GM12878 (cell line): ENCODE results near the gene ATOH7. TPM values are rescaled to one million over a fixed set of nuclear protein-coding genes. Genes with fewer than 3 reads are reported as not detected.

Experiments
- ATAC-seq: fragments of 200-7000 bp; cut with Tn5 transposase; 3 replicates; pipeline ENCODE4 v1.9.1; 2020; ENCODE audit warnings: mild to moderate bottlenecking, moderate library complexity
- BruUV-seq: library from RNA; stranded (reverse); fragments of 400-500 nt; replicated peaks from 2 replicates; lab custom pipeline; 2021; lab: Mats Ljungman, UMichigan
- CTCF ChIA-PET: fragments of 300-600 bp; sonication (Branson Sonifier 250); formaldehyde crosslinking; extraction: SDS; loops from one replicate; lab custom pipeline; 2021; ENCODE audit warnings: inconsistent platforms; lab: Yijun Ruan, JAX
- POLR2A ChIA-PET: fragments of 350-600 bp; formaldehyde crosslinking; extraction: SDS; loops from one replicate; lab custom pipeline; 2021; ENCODE audit warnings: inconsistent platforms; lab: Charles Lee
- RAD21 ChIA-PET: fragments of 300-600 bp; sonication (Branson Sonifier 250); formaldehyde crosslinking; loops from one replicate; lab custom pipeline; 2023; ENCODE audit warnings: antibody characterized with exemption; ENCODE audit not compliant: unreplicated experiment; lab: Charles Lee
- SMC1A ChIA-PET: fragments of 300-600 bp; sonication (Branson Sonifier 250); formaldehyde crosslinking; loops from one replicate; lab custom pipeline; 2023; ENCODE audit not compliant: unreplicated experiment, uncharacterized antibody; lab: Charles Lee
- DNase-seq: peaks from one replicate; pipeline ENCODE4 v3.0.0-alpha.2; 2011; ENCODE audit warnings: low read depth, low spot score
- FAIRE-seq: peaks from 3 replicates; lab custom pipeline; 2011; peaks lifted over from hg19 to GRCh38; lab: Jason Lieb, UNC
- H2AFZ ChIP-seq: 2 replicates; pipeline ENCODE4 v1.6.0; 2011; ENCODE audit warnings: low read depth, low read length, control low read depth; ENCODE audit not compliant: control insufficient read depth
- H3K27ac ChIP-seq: 2 replicates; pipeline ENCODE4 v1.5.1; 2011; ENCODE audit warnings: control low read depth; ENCODE audit not compliant: control insufficient read depth, insufficient read depth
- H3K27me3 ChIP-seq, 2 experiments: replicated peaks in 1 of 2; 2 replicates each; pipeline versions ENCODE4 v1.6.0 to v1.6.1; 2011; ENCODE audit warnings: low read length in 1 of 2; ENCODE audit not compliant: control insufficient read depth in 2 of 2, insufficient read depth in 2 of 2
- H3K36me3 ChIP-seq, 2 experiments: 2 replicates each; pipeline ENCODE4 v1.5.1; 2011; ENCODE audit warnings: low read length in 1 of 2; ENCODE audit not compliant: control insufficient read depth in 2 of 2, insufficient read depth in 2 of 2
- H3K4me1 ChIP-seq: 2 replicates; pipeline ENCODE4 v1.6.1; 2011; ENCODE audit warnings: mild to moderate bottlenecking, low read length, moderate library complexity, mixed read lengths; ENCODE audit not compliant: control insufficient read depth, insufficient read depth
- H3K4me2 ChIP-seq: 2 replicates; pipeline ENCODE4 v1.6.0; 2011; ENCODE audit warnings: control low read depth; ENCODE audit not compliant: control insufficient read depth, insufficient read depth
- H3K4me3 ChIP-seq: fragments of 200-600 bp; sonication (generic); 2 replicates; pipeline ENCODE4 v1.5.1; 2016
- H3K79me2 ChIP-seq: 2 replicates; pipeline ENCODE4 v1.6.0; 2011; ENCODE audit warnings: low read length; ENCODE audit not compliant: control insufficient read depth, insufficient read depth
- H3K9ac ChIP-seq: 2 replicates; pipeline ENCODE4 v1.8.0; 2011; ENCODE audit warnings: low read length, control low read depth, mixed read lengths; ENCODE audit not compliant: control insufficient read depth, insufficient read depth
- H3K9me3 ChIP-seq: replicated peaks from 3 replicates; pipeline ENCODE4 v1.5.1; 2011; ENCODE audit warnings: mild to moderate bottlenecking, low read length; ENCODE audit not compliant: control insufficient read depth, insufficient read depth
- H4K20me1 ChIP-seq: 2 replicates; pipeline ENCODE4 v1.6.0; 2011; ENCODE audit not compliant: control insufficient read depth, insufficient read depth
- BHLHE40 ChIP-seq, 2 experiments: fragments of 450-650 bp in 1 of 2; IDR thresholded peaks; 2 replicates each; pipeline ENCODE4 v1.6.1; 2011 to 2017; ENCODE audit warnings: low read depth in 2 of 2, borderline replicate concordance in 1 of 2, improper control_type of control experiment in 1 of 2, low read length in 1 of 2, mild to moderate bottlenecking in 1 of 2
- CREM ChIP-seq: IDR thresholded peaks from 2 replicates; pipeline ENCODE4 v1.6.1; 2014; ENCODE audit warnings: antibody characterized with exemption, low read depth
- MTA2 ChIP-seq: fragments of 450-650 bp; IDR thresholded peaks from 2 replicates; pipeline ENCODE4 v1.6.1; 2016; ENCODE audit warnings: low read depth, mild to moderate bottlenecking, moderate library complexity
- POLR2AphosphoS5 ChIP-seq: IDR thresholded peaks from 2 replicates; pipeline ENCODE4 v1.6.1; 2011; ENCODE audit warnings: mild to moderate bottlenecking, low read length, inconsistent platforms
- ZNF592 ChIP-seq: fragments of 450-650 bp; IDR thresholded peaks from 2 replicates; pipeline ENCODE4 v1.6.1; 2017; ENCODE audit warnings: mild to moderate bottlenecking, moderate library complexity
- WGBS: methylation state at CpG from one replicate; pipeline ENCODE4 v1.1.6; 2016; ENCODE audit warnings: low lambda C conversion rate; ENCODE audit not compliant: insufficient replicate concordance, insufficient coverage; ENCODE audit errors: missing lambda C conversion rate; 5-methylcytosine and 5-hydroxymethylcytosine counted together
- in situ Hi-C: fragments of 300-500 bp; cut with MboI; formaldehyde crosslinking; loops from 9 replicates; pipeline ENCODE4 v1.14.3; 2018; ENCODE audit warnings: mixed read lengths
- intact Hi-C: fragments of 100-400 bp; cut with micrococcal nuclease; formaldehyde crosslinking; loops from one replicate; pipeline ENCODE4 v1.14.2; 2022; ENCODE audit not compliant: unreplicated experiment
- polyA plus RNA-seq, 11 experiments: library from polyadenylated mRNA; depleted of rRNA in 4 of 11; unstranded in 6 of 11; stranded (reverse) in 5 of 11; fragments of >200 nt; fragmentation: Nextera tagmentation in 4 of 11; fragmentation: Illumina TruSeq in 1 of 11; extraction: Ambion mirVana in 4 of 11; extraction: Trizol in 1 of 11; gene quantifications; 1 replicate in 1 of 11; 2 replicates in 10 of 11; pipeline versions ENCODE4 v1.2.1 to v1.2.3, GENCODE V29; 2011 to 2016; ENCODE audit warnings: inconsistent platforms in 2 of 11, missing spikeins in 2 of 11, low read depth in 1 of 11
- total RNA-seq, 4 experiments: library from RNA; depleted of rRNA in 3 of 4; stranded (reverse); fragments of >200 nt in 3 of 4; fragmentation: Illumina TruSeq in 1 of 4; extraction: Trizol in 1 of 4; gene quantifications; 2 replicates each; pipeline versions ENCODE4 v1.2.1 to v1.2.3, GENCODE V29; 2013 to 2021

ATOH7 gene
- total and polyA plus RNA-seq, 10 of the 15 experiments (the other 5 are each of a cell fraction or from before 2014, with no cell fraction given): not detected

DNA sequence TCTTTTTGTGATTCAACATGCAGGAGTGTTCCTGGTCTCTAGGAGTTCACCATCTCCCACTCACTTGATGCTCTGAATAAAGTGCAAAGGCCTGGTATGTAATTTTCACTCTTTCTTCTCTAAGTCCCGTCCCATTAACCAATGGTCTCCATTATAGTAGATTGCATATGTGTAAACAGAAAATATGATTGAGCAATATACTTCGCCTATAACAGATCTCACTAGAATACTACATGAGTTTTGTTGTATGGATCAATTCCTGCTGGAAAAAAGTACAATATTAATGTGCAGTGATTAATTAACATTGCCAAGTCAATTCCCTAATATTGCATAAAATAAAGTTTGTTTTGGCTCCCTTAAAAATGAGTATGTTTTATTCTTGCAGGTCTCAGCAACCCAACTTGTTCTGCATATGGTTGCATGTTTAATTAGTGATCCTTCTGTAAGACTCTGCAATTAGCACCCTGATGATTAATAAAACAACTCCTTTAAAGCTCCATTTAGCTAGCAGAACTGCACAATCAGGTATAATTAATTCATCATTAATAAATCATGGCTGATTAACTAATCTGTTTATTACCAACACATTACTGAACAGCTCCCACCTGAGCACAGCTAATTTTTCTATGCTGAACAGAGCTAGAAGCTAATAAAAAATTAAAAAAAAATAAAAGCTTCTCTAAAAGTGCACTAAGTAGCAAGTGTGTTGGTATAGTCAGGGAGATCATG, 37.8 kb upstream of the ATOH7 start:
- H3K4me2 ChIP-seq: no peak overlapping the region
- TF ChIP-seq CREM: no peak
- H4K20me1 ChIP-seq: no peaks in the 10 kb centered on the region
- H3K4me1 ChIP-seq: no peaks in the 10 kb centered on the region
- ChIA-PET POLR2A (no interaction called here), RAD21 (no interaction called here), SMC1A (no interaction called here), CTCF (interaction anchor here (2.2 to 2.3 kb wide), 2 partner anchors 32 to 56 kb away, joined by 5 read pairs; no protein-coding TSS in a partner anchor)
- H2AFZ ChIP-seq: no peak overlapping the region
- H3K9me3 ChIP-seq: no peaks in the 10 kb centered on the region
- no peaks in the 10 kb centered on the region for H3K36me3 ChIP-seq
- in situ Hi-C loops (no loop called here), intact Hi-C loops (no loop called here)
- DNase-seq (no peak), FAIRE-seq (no peak), ATAC-seq (no peak)
- BruUV-seq: no TSS peak
- 2% methylated on average over 2 of the region's 2 CpGs for WGBS
- no peak overlapping the region for H3K4me3 ChIP-seq
- H3K27me3 ChIP-seq: no peaks in the 10 kb centered on the region
- no peak overlapping the region for H3K27ac ChIP-seq
- no peak overlapping the region for H3K9ac ChIP-seq
- H3K79me2 ChIP-seq: no peaks in the 10 kb centered on the region

DNA sequence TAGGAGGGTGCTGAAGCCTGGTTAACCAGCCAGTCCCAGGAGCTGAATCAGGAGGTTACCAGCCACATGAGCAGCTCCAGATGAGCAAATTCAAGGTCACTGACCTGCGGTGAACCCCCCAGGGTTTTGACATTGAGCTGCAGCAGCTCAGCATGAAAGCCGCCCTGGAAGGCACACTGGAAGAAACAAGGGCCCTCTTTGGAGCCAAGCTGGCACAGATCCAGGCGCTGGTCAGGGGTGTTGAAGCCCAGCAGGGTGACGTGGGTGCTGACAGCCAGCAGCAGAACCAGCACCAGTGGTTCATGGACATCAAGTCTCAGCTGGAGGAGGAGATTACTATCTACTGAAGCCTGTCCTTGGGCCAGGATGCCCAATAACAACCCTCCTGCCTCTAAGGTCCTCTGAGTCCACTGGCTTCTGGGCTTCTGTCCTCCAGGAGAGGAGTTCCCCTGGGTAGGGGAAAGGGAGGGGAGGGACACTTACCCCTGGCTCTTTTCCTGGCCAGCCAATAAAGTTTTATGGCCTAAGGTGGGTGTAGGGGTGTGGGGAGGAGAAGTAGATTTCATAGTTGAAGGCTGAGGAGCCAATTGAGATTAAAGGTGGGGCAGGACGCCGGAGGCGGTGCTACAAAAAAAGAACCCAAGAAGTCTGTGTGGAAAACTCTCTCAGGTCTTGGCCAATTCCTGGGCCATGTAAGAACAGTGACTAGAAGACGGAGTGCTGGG, 29.4 kb upstream of the ATOH7 start:
- SMC1A ChIA-PET: interaction anchor here (0.9 kb wide), 1 partner anchor 9 kb away, joined by 3 read pairs; no protein-coding TSS in a partner anchor
- Histone ChIP-seq H2AFZ (no peak overlapping the region), H3K36me3 (no peaks in the 10 kb centered on the region), H3K79me2 (no peaks in the 10 kb centered on the region), H3K9ac (no peak overlapping the region), H4K20me1 (no peaks in the 10 kb centered on the region), H3K4me2 (no peak overlapping the region), H3K4me1 (no peaks in the 10 kb centered on the region), H3K9me3 (no peaks in the 10 kb centered on the region; the same call in 2 of the 3 replicates), H3K4me3 (no peak overlapping the region), H3K27me3 (no peaks in the 10 kb centered on the region), H3K27ac (no peak overlapping the region)
- RAD21 ChIA-PET: no interaction called here
- ATAC-seq: no peak
- intact Hi-C loops: no loop called here
- POLR2A ChIA-PET: interaction anchor here (0.6 kb wide), 1 partner anchor 446 kb away, joined by 3 read pairs; no protein-coding TSS in a partner anchor
- DNase-seq: no peak
- 64% methylated on average over 8 of the region's 8 CpGs for WGBS
- CTCF ChIA-PET: no interaction called here
- TF ChIP-seq ZNF592: no peak
- no peak for TF ChIP-seq BHLHE40 (IDR thresholded peaks at IDR 0.05; ENCODE audit: borderline replicate concordance in 1 of 2, low read depth in 2 of 2, low read length in 1 of 2)
- no peak for TF ChIP-seq MTA2
- no peak for TF ChIP-seq POLR2AphosphoS5
- no TSS peak for BruUV-seq
- FAIRE-seq: no peak
- in situ Hi-C loops: no loop called here
